VCaP (cell line): ENCODE measurements around the gene PEG3.
"Not testable (repeated sequence)": the region's sequence is repeated elsewhere in the genome, so short reads cannot be mapped to it uniquely, and the experiment has no call there.

ENCODE experiments used
- H3K27ac ChIP-seq: fragments of 450-650 bp; 2 replicates; pipeline ENCODE4 v1.5.1; 2017
- TF ChIP-seq, protein P1 (sequence below): fragments of 450-650 bp; conservative IDR thresholded peaks from 2 replicates; pipeline ENCODE4 v1.5.1; 2017; ENCODE audit warnings: mild to moderate bottlenecking, moderate library complexity

The PEG3 gene

DNA sequence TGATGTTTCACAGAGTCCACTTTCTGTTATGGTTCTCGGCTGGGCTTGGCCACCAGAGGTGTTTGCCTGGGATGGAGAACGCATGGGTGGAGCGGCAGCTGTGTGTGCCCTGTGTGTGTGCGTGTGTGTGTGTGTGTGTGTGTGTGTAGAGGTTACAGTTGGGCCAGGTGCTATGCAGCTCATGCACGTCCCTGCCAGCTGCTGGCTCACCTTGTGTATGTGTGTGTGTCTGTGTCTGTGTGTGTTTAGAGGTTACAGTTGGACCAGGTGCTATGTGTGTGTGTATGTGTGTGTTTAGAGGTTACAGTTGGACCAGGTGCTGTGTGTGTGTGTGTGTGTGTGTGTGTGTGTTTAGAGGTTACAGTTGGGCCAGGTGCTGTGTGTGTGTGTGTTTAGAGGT is 33.0 kb upstream of the PEG3 start:
- H3K27ac ChIP-seq: no peak overlapping the region
- TF ChIP-seq, protein P1, sequence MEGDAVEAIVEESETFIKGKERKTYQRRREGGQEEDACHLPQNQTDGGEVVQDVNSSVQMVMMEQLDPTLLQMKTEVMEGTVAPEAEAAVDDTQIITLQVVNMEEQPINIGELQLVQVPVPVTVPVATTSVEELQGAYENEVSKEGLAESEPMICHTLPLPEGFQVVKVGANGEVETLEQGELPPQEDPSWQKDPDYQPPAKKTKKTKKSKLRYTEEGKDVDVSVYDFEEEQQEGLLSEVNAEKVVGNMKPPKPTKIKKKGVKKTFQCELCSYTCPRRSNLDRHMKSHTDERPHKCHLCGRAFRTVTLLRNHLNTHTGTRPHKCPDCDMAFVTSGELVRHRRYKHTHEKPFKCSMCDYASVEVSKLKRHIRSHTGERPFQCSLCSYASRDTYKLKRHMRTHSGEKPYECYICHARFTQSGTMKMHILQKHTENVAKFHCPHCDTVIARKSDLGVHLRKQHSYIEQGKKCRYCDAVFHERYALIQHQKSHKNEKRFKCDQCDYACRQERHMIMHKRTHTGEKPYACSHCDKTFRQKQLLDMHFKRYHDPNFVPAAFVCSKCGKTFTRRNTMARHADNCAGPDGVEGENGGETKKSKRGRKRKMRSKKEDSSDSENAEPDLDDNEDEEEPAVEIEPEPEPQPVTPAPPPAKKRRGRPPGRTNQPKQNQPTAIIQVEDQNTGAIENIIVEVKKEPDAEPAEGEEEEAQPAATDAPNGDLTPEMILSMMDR: no peak

DNA sequence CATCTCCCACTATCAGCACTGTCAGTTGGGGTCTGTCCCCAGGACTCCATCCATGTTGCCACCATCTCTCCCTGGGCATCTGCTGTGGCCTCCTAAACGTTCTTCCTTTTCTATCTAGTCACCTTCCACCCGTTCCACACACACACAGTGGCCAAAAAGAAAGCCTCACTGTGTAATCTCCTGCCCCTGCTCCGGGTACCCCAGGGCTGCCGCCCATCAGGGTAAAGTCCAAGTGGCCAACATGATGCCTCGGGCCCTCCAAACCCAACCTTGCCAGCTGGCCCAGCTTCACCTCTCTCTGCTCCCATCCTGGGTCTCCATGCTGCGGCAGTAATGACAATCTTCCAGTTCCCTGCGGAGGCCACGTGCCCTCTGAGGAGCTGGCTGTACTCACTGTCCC is 29.4 kb upstream of the PEG3 start:
- TF ChIP-seq, protein P1: no peak
- H3K27ac ChIP-seq: no peak overlapping the region

DNA sequence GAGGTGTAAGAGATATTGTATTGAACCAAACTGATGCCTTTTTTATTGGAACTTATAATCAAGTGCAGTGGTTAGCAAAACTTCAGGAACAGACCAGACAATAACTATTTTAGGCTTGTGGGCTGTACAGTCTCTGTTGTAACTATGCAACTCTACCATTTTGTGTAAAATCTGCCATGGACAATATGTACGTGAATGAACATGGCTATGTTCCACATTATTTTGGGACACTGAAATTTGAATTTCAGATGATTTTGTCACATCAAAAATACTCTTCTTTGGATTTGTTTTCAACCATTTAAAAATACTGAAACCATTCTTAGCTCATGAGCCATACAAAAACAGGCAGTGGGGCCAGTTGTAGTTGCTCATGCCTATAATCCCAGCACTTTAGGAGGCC is 27.9 kb upstream of the PEG3 start:
- no peak overlapping the region for H3K27ac ChIP-seq
- TF ChIP-seq, protein P1: no peak

- TF ChIP-seq, protein P1: no peak
- H3K27ac ChIP-seq: no peak overlapping the region
Measured at GRCh38 chr19:56866538-56866937, 26.0 kb upstream of the PEG3 start.

DNA sequence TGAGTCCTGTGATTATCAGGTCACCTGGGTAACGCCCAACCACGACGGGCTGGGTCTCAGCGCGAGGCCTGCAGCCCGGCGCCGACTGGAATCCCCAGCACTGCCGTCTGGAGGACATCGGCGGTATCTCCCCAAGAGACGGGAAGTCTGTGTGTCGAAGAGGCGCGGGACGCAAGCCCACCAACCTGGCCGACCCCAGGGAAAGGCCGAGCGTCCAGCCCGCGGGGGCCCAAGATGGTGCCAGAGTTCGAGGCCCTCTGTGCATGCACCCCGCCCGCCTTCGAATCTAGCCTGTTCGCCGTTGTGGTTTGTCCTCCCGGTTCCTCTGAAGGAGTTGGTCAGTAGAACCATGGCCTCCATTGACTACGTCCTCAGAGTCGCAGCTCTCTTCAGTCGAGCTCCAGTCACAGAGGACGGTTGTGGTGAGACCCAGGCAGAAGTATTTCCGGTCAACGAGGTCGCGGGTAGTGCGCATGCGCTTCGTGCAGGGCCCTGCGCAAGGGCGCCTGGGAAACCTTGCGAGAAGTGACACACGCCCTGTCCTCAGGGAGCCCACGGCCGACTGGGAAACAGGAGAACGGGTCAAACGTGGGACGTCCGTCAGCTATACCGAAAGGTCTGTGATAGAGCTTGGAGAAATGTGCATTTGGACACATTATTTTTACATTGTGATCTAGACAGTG is 24.1 kb upstream of the PEG3 start:
- no peak overlapping the region for H3K27ac ChIP-seq
- TF ChIP-seq, protein P1: no peak

DNA sequence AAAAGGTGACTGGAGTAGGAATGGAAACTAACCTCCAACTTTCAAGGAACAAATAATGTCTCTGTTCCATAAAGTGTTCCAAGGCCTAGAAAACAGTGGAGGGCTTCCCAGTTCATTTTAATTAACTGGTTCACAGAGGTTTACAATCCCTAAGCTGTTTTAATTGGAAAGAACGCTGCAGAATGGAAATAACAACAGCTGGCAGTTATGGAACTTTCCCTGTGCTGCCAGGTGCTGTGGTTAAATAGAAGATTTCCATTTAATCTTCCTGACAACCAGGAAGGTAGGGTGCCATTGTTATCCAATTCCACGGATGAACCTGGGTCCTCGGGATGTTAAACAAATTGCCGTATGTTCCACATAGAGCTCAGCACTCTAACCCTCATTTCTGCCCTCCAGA is 22.2 kb upstream of the PEG3 start:
- TF ChIP-seq, protein P1: no peak
- H3K27ac ChIP-seq: no peak overlapping the region

- not testable (repeated sequence) for H3K27ac ChIP-seq
Measured at GRCh38 chr19:56860409-56860808, 19.9 kb upstream of the PEG3 start.

DNA sequence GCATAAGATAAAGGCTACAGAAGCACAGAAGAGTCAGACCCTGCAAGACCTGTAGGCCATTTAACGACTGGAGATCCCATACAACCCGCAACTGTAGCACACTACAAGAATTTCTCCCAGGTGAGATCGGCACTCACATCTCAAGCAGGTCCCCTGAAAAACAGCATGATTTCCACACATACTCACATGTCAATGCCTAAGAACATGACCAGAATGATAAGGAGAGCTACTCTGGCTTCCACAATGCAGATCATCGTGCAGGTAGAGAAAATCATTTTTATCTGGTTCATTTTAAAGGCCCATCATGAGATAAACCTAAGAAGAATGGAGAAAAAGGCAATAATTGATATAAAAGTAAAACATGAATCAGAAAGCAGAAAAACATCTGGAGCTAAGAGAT is 17.5 kb upstream of the PEG3 start:
- TF ChIP-seq, protein P1: no peak

More for the DNA sequence above, 17.5 kb upstream of the PEG3 start:
- H3K27ac ChIP-seq: no peak overlapping the region
